Psoas muscle (tissue), 8 donors: Measurements from ENCODE around the gene ARL14. TPM values are rescaled to one million over a fixed set of nuclear protein-coding genes. Genes with fewer than 3 reads are reported as not detected.
A peak's percentile ranks its signal among the peaks of the same experiment; 100 is the strongest.

Experiments
- ATAC-seq, 4 donors: fragments of 200-7000 bp; cut with Tn5 transposase; one replicate each; pipeline ENCODE4 v1.9.1; 2020; ENCODE audit warnings: moderate library complexity in 3 of 4, mild to moderate bottlenecking in 2 of 4
- DNase-seq, 2 donors: peaks; one replicate each; pipeline ENCODE4 v3.0.0-alpha.2; 2020
- H3K27ac ChIP-seq: fragments of 200-600 bp; one replicate; pipeline ENCODE4 v1.8.0; 2022
- H3K27me3 ChIP-seq, 3 donors: fragments of 200-600 bp in 1 of 3; one replicate each; pipeline versions ENCODE4 v1.6.1 to v1.8.0; 2013 to 2022; ENCODE audit warnings: low read length in 2 of 3, mild to moderate bottlenecking in 2 of 3, moderate library complexity in 1 of 3; ENCODE audit not compliant: insufficient read depth in 3 of 3
- H3K36me3 ChIP-seq, 2 donors: fragments of 200-600 bp in 1 of 2; one replicate each; pipeline versions ENCODE4 v1.6.1 to v1.8.0; 2013 to 2022; ENCODE audit warnings: low read depth in 1 of 2, mild to moderate bottlenecking in 1 of 2, moderate library complexity in 1 of 2; ENCODE audit not compliant: insufficient read depth in 1 of 2
- H3K4me1 ChIP-seq: fragments of 200-600 bp; one replicate; pipeline ENCODE4 v1.8.0; 2022
- H3K4me3 ChIP-seq: fragments of 200-600 bp; one replicate; pipeline ENCODE4 v1.8.0; 2022; ENCODE audit warnings: mild to moderate bottlenecking
- H3K9me3 ChIP-seq: fragments of 200-600 bp; one replicate; pipeline ENCODE4 v1.8.0; 2022
- WGBS, 3 donors: extraction: QIAGEN DNeasy Blood & Tissue Kit; methylation state at CpG; one replicate each; pipeline versions ENCODE4 v1.1.6 to v1.1.7; 2013; 5-methylcytosine and 5-hydroxymethylcytosine counted together
- intact Hi-C, 2 donors: fragments of 100-400 bp; cut with DNase I; formaldehyde crosslinking; loops; one replicate each; pipeline versions ENCODE4 v1.11.0 to v1.14.2; 2022
- polyA plus RNA-seq, 3 donors: library from polyadenylated mRNA; stranded (reverse); fragments of 200-250 nt; gene quantifications; one replicate each; pipeline ENCODE4 v1.2.3, GENCODE V29; 2013
- total RNA-seq, 4 donors: library from RNA; stranded (reverse); fragmentation: NEBNext Ultra II Directional in 2 of 4; extraction: Animal tissue kit (Norgen Biotek cat#: 25700) in 2 of 4; gene quantifications; one replicate each; pipeline versions ENCODE4 v1.2.1 to v1.2.4, GENCODE V29; 2021 to 2023
- TF ChIP-seq, protein P1 (sequence below): fragments of 200-600 bp; IDR thresholded peaks from one replicate; pipeline ENCODE4 v1.8.0; 2022; ENCODE audit warnings: antibody characterized with exemption
- donor health status: healthy with polysubstance abuse.
- donor health status: DM: no; HTN: no; CAD: no; lungs with moderate emphysema.
- donor health status: Bipolar disorder and iron deficiency.
- donor health status: healthy.
- donor health status: DM: yes; HTN: yes; CAD: no.
- donor health status: DM: no; HTN: no; CAD: no.
- donor health status: DM: no; HTN: no; CAD: no.
- donor health status: DM: yes; HTN: yes; CAD: no.

ARL14 gene
- total and polyA plus RNA-seq, 7 donors, result 0.03 TPM; not detected in 6

DNA sequence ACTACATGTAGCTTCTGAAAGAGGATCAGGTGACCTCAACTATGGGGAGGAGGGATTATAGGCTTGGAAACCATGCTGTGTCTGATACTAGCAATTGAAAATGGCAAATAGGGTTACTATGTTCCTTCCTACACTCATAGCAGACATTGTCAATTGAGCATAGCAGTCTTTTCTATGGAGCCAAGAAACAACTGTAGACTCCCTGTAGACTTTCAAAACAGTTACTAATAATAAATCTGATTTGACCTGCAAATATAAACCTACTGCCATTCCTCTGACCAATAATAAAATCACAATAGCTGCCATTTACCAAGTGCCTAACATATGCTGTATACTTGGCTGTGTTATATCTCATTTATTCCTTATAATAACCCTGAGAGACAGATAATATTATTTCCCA, 8.5 kb upstream of the ARL14 start:
- H3K27ac ChIP-seq, result peak overlapping the region; percentile 2
- intact Hi-C loops, result loop anchor here in 1 of 2 donors (10.0 kb wide), 1 partner anchor 54 kb away; no protein-coding TSS in a partner anchor
- peaks cover 9% of the 10 kb centered on the region for H3K4me1 ChIP-seq
- no peak overlapping the region for H3K4me3 ChIP-seq
- TF ChIP-seq, protein P1, sequence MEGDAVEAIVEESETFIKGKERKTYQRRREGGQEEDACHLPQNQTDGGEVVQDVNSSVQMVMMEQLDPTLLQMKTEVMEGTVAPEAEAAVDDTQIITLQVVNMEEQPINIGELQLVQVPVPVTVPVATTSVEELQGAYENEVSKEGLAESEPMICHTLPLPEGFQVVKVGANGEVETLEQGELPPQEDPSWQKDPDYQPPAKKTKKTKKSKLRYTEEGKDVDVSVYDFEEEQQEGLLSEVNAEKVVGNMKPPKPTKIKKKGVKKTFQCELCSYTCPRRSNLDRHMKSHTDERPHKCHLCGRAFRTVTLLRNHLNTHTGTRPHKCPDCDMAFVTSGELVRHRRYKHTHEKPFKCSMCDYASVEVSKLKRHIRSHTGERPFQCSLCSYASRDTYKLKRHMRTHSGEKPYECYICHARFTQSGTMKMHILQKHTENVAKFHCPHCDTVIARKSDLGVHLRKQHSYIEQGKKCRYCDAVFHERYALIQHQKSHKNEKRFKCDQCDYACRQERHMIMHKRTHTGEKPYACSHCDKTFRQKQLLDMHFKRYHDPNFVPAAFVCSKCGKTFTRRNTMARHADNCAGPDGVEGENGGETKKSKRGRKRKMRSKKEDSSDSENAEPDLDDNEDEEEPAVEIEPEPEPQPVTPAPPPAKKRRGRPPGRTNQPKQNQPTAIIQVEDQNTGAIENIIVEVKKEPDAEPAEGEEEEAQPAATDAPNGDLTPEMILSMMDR, result no peak
- no peaks in the 10 kb centered on the region for H3K9me3 ChIP-seq
- H3K36me3 ChIP-seq, result no peaks in the 10 kb centered on the region
- no peaks in the 10 kb centered on the region for H3K27me3 ChIP-seq
- peak in 3 of 4 donors; percentile 57 to 70 (median 66) for ATAC-seq
- DNase-seq, result no peak

DNA sequence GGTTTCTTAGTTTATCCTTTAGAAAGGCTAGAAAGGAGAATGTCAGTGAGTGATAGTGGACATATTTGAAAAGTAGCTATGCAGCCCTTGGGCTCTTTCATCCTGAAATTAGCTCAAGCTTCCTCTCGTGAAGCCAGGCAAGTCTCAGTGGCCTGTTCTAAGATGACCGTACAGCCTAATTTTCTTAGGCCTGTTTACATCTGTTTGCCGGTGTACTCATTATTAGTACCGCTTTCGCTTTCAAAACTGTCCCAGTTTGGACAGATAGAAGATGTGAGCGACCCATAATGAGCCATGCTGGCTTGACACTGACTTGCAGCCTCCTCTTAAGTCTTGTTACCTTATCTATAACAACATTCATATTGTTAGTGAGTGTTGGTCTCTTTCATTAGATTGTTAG, 5.7 kb upstream of the ARL14 start:
- H3K27me3 ChIP-seq, result no peaks in the 10 kb centered on the region
- H3K36me3 ChIP-seq, result no peaks in the 10 kb centered on the region
- DNase-seq (no peak), ATAC-seq (no peak)
- intact Hi-C loops, result no loop called here
- WGBS, 3 donors, result 76 to 79% (median 76%) methylated on average over 6 of the region's 6 CpGs
- H3K4me1 ChIP-seq, result peaks cover 9% of the 10 kb centered on the region
- H3K9me3 ChIP-seq, result no peaks in the 10 kb centered on the region
- H3K4me3 ChIP-seq, result no peak overlapping the region
- H3K27ac ChIP-seq, result no peak overlapping the region
- TF ChIP-seq, protein P1, result no peak

DNA sequence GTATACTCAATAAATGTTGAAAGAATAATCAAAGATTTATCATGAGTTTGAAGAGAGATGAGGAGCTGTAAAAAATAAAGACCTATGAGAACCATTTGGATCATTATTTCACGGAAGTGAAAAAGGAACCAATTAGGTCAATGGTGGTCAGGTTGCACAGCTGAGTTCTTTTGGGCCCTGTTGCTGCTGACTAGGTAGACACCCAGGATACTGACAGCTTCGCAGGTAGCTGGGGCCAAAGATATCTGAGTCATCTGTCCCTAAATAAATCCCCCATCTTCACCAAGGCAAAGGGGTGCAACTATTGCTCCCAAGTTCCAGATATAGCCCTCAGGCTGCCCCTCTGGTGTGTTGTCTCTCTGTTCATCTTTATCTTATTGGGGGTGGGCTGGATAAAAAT, 5.0 kb upstream of the ARL14 start:
- peaks cover 9% of the 10 kb centered on the region for H3K4me1 ChIP-seq
- 34 to 72% (median 44%) methylated on average over 2 of the region's 2 CpGs for WGBS, 3 donors
- H3K36me3 ChIP-seq, result no peaks in the 10 kb centered on the region
- ATAC-seq (peak; percentile 72 to 84 (median 76)), DNase-seq (no peak)
- H3K9me3 ChIP-seq, result no peaks in the 10 kb centered on the region
- no peaks in the 10 kb centered on the region for H3K27me3 ChIP-seq
- no peak overlapping the region for H3K27ac ChIP-seq
- intact Hi-C loops, result no loop called here
- no peak overlapping the region for H3K4me3 ChIP-seq
- TF ChIP-seq, protein P1, result no peak

DNA sequence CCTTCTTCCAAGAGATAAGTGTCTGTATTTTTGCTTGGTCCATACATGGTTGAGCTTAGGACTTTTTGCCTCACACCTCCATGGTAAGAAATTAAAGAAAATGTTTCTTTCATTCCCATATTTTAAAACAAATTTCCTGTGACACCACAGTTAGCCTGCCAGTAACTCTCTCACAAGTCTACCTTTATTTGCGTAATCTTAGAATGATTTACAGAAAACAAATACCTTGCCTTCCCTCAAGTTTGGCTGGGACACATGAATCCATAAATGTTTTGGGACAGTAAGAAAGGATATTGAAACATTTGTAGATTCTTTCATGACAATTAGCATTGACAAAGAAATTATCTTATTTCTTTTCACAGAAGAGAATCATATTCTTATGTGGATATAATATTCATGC, 3.8 kb upstream of the ARL14 start:
- no peaks in the 10 kb centered on the region for H3K27me3 ChIP-seq
- 93 to 100% (median 99%) methylated on average over 1 of the region's 1 CpG for WGBS, 3 donors
- TF ChIP-seq, protein P1, result no peak
- no peaks in the 10 kb centered on the region for H3K9me3 ChIP-seq
- ATAC-seq (no peak), DNase-seq (no peak)
- no peak overlapping the region for H3K4me3 ChIP-seq
- intact Hi-C loops, result no loop called here
- peaks cover 3% of the 10 kb centered on the region for H3K4me1 ChIP-seq
- no peak overlapping the region for H3K27ac ChIP-seq
- no peaks in the 10 kb centered on the region for H3K36me3 ChIP-seq

DNA sequence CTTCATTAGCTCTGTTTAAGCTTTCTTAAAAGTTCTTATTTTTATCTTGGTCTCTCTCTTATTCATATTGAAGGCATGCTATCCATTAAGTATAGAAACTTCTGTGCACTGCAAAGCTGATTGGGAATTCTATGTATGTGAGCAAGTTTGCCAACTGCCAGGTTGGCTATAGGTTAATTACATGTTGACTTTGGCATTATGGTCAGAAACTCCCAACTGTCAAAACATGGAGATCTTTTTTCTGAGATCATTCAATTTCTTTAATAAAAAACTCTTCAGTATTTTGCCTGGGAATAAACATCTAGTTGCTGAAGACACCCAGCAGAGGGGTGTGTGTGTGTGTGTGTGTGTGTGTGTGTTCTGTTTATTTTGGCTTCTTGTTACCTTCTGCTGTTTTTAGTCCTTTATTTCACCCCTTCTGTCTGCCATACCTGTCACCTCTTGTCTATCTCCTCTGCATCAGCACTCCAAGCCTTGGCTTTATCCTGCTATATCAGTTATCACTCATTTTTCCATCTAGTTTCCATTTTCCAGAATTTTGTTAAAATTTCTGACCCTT, 1.3 kb upstream of the ARL14 start:
- no peak overlapping the region for H3K27ac ChIP-seq
- no peaks in the 10 kb centered on the region for H3K36me3 ChIP-seq
- intact Hi-C loops, result no loop called here
- ATAC-seq (no peak), DNase-seq (no peak)
- no peaks in the 10 kb centered on the region for H3K27me3 ChIP-seq
- no peaks in the 10 kb centered on the region for H3K9me3 ChIP-seq
- TF ChIP-seq, protein P1, result no peak
- H3K4me1 ChIP-seq, result no peaks in the 10 kb centered on the region
- H3K4me3 ChIP-seq, result no peak overlapping the region
